IMR-90 (cell line): ENCODE measurements around the gene ACAD10.

ENCODE experiments used
- CEBPB ChIP-seq: IDR thresholded peaks from 2 replicates; pipeline ENCODE4 v1.6.1; 2012; ENCODE audit warnings: low read depth, low read length, improper control_type of control experiment
- CHD1 ChIP-seq: IDR thresholded peaks from 2 replicates; pipeline ENCODE4 v1.6.1; 2012; ENCODE audit warnings: low read depth, low read length, improper control_type of control experiment
- MAFK ChIP-seq: IDR thresholded peaks from 2 replicates; pipeline ENCODE4 v1.6.1; 2012; ENCODE audit warnings: low read depth, low read length, improper control_type of control experiment
- NFE2L2 ChIP-seq: fragments of 150-350 bp; IDR thresholded peaks from 2 replicates; pipeline ENCODE4 v1.6.1; 2016; ENCODE audit warnings: low read depth, mild to moderate bottlenecking, low read length
- POLR2A ChIP-seq: IDR thresholded peaks from 2 replicates; pipeline ENCODE4 v1.6.1; 2012; ENCODE audit warnings: mild to moderate bottlenecking, low read depth, low read length
- RAD21 ChIP-seq: IDR thresholded peaks from 2 replicates; pipeline ENCODE4 v1.6.1; 2012; ENCODE audit warnings: low read length, improper control_type of control experiment
- RCOR1 ChIP-seq: IDR thresholded peaks from 2 replicates; pipeline ENCODE4 v1.6.1; 2012; ENCODE audit warnings: mild to moderate bottlenecking, low read length, improper control_type of control experiment; ENCODE audit not compliant: insufficient replicate concordance
- RFX5 ChIP-seq: IDR thresholded peaks from 2 replicates; pipeline ENCODE4 v1.8.0; 2012; ENCODE audit warnings: low read depth, mild to moderate bottlenecking, low read length, moderate library complexity
- SMC3 ChIP-seq: fragments of 150-350 bp; IDR thresholded peaks from 2 replicates; pipeline ENCODE4 v1.6.1; 2016; ENCODE audit warnings: low read depth, mild to moderate bottlenecking, antibody characterized with exemption, low read length, moderate library complexity
- TF ChIP-seq, protein P1 (sequence below): conservative IDR thresholded peaks from 2 replicates; pipeline ENCODE4 v1.5.1; 2012; ENCODE audit warnings: mild to moderate bottlenecking, low read depth, low read length, improper control_type of control experiment
- TF ChIP-seq, protein P2 (sequence below): fragments of 150-350 bp; IDR thresholded peaks from 2 replicates; pipeline ENCODE4 v1.6.1; 2017; ENCODE audit warnings: mild to moderate bottlenecking, antibody characterized with exemption, low read length, low read depth

DNA sequence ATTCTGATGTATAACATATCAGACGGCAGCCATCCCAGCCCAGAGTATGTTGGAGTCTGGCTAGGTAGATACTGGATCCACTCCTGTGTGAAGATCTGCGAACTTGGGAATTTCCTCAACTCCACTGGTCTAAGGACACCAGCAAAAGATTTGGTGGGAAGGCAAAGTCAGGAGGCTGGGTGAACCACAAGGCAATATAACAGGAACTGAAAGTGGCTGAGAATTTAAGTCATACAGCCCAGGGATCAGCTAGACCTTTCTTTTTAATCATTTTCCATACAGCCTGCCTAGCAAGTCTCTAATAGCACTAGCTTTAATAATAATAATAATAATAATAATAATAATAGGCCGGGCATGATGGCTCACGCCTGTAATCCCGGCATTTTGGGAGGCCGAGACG lies 34.9 kb upstream of the ACAD10 start:
- TF ChIP-seq, protein P1, sequence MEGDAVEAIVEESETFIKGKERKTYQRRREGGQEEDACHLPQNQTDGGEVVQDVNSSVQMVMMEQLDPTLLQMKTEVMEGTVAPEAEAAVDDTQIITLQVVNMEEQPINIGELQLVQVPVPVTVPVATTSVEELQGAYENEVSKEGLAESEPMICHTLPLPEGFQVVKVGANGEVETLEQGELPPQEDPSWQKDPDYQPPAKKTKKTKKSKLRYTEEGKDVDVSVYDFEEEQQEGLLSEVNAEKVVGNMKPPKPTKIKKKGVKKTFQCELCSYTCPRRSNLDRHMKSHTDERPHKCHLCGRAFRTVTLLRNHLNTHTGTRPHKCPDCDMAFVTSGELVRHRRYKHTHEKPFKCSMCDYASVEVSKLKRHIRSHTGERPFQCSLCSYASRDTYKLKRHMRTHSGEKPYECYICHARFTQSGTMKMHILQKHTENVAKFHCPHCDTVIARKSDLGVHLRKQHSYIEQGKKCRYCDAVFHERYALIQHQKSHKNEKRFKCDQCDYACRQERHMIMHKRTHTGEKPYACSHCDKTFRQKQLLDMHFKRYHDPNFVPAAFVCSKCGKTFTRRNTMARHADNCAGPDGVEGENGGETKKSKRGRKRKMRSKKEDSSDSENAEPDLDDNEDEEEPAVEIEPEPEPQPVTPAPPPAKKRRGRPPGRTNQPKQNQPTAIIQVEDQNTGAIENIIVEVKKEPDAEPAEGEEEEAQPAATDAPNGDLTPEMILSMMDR: no peak
- TF ChIP-seq POLR2A (no peak), CHD1 (no peak), RFX5 (no peak), RCOR1 (no peak), SMC3 (no peak), CEBPB (no peak), MAFK (no peak), RAD21 (no peak), NFE2L2 (no peak)
- TF ChIP-seq, protein P2, sequence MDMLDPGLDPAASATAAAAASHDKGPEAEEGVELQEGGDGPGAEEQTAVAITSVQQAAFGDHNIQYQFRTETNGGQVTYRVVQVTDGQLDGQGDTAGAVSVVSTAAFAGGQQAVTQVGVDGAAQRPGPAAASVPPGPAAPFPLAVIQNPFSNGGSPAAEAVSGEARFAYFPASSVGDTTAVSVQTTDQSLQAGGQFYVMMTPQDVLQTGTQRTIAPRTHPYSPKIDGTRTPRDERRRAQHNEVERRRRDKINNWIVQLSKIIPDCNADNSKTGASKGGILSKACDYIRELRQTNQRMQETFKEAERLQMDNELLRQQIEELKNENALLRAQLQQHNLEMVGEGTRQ: no peak
